ENCODE results near the gene DSC1. TPM values are rescaled to one million over a fixed set of nuclear protein-coding genes. Genes with fewer than 3 reads are reported as not detected.

The DSC1 gene
- total RNA-seq, 1 experiment from 2014 or later: not detected

- no peaks in the 10 kb centered on the region for H3K9me3 ChIP-seq (ENCODE audit: control insufficient read depth in 1 of 2, insufficient read depth in 1 of 2, low read depth in 1 of 2, low read length in 2 of 2)
- DNase-seq (ENCODE audit: low read depth, low spot score) (no peak), ATAC-seq (no peak)
- H3K4me3 ChIP-seq (replicated peaks in 1 of 2; ENCODE audit: low read depth in 1 of 2, low read length in 2 of 2): no peak overlapping the region
- no peak overlapping the region for H3K27ac ChIP-seq (ENCODE audit: low read depth, low read length)
- RAD21 ChIA-PET (ENCODE audit: low non-redundant PET in 1 of 2, low total read pairs in 2 of 2, uncharacterized antibody in 2 of 2, unreplicated experiment in 2 of 2): no interaction called here
- H4K20me1 ChIP-seq (ENCODE audit: insufficient read depth): no peaks in the 10 kb centered on the region
- POLR2A ChIA-PET: no interaction called here
- H3K79me2 ChIP-seq (ENCODE audit: insufficient read depth, low read length): no peaks in the 10 kb centered on the region
- no TSS peak for BruUV-seq (replicated peaks)
- H3K4me1 ChIP-seq (ENCODE audit: control insufficient read depth in 1 of 2, insufficient read depth in 2 of 2, low read length in 2 of 2): no peaks in the 10 kb centered on the region
- intact Hi-C loops (cut with micrococcal nuclease): no loop called here
- no peak overlapping the region for H2AFZ ChIP-seq (ENCODE audit: low read depth, low read length, poor library complexity, severe bottlenecking)
- TF ChIP-seq EGR1 (IDR thresholded peaks at IDR 0.05; ENCODE audit: low read depth) (no peak), JUND (IDR thresholded peaks at IDR 0.05) (no peak), ATF3 (IDR thresholded peaks at IDR 0.05) (no peak), REST (IDR thresholded peaks at IDR 0.05; ENCODE audit: low read depth) (no peak), EZH2 (IDR thresholded peaks at IDR 0.05) (no peak), EZH2phosphoT487 (IDR thresholded peaks at IDR 0.05; ENCODE audit: borderline replicate concordance) (no peak), SRF (IDR thresholded peaks at IDR 0.05; ENCODE audit: low read depth) (no peak), CEBPB (IDR thresholded peaks at IDR 0.05; ENCODE audit: low read depth) (no peak)
- H3K9me2 ChIP-seq (ENCODE audit: insufficient read depth): no peaks in the 10 kb centered on the region
- peaks cover 17 to 30% of the 10 kb centered on the region in 2 experiments for H3K36me3 ChIP-seq (ENCODE audit: control insufficient read depth in 1 of 2, insufficient read depth in 2 of 2, low read length in 2 of 2)
- CTCF ChIA-PET: no interaction called here
- no peak overlapping the region for H3K4me2 ChIP-seq (ENCODE audit: low read length)
- no peaks in the 10 kb centered on the region for H3K27me3 ChIP-seq (ENCODE audit: insufficient read depth, low read length)
- H3K9ac ChIP-seq (ENCODE audit: low read length): no peak overlapping the region
Observed at GRCh38 chr18:31088532-31088931, 74.1 kb downstream of the DSC1 start.

Measured in HCT116 (cell line).